ENCODE results near the gene TSEN54.

Gene TSEN54

GRCh38 chr17:75487351-75488070 is 28.8 kb upstream of the TSEN54 start:
- Histone ChIP-seq H3K4me1 (ENCODE audit: control insufficient read depth, insufficient read depth, low read length) (no peaks in the 10 kb centered on the region), H3K9me3 (ENCODE audit: control insufficient read depth, insufficient read depth, low read length) (no peaks in the 10 kb centered on the region), H3K4me3 (ENCODE audit: low read length) (no peak overlapping the region), H3K36me3 (ENCODE audit: control insufficient read depth, insufficient read depth, low read length) (peaks cover 7% of the 10 kb centered on the region), H3K27me3 (ENCODE audit: control insufficient read depth, insufficient read depth, low read length) (no peaks in the 10 kb centered on the region), H3K27ac (ENCODE audit: low read length) (no peak overlapping the region)
- no peak for DNase-seq (ENCODE audit: low read depth, low spot score)
- WGBS (ENCODE audit: insufficient coverage, insufficient read length) = no CpG with 5 or more reads among the region's 12 CpGs

DNA sequence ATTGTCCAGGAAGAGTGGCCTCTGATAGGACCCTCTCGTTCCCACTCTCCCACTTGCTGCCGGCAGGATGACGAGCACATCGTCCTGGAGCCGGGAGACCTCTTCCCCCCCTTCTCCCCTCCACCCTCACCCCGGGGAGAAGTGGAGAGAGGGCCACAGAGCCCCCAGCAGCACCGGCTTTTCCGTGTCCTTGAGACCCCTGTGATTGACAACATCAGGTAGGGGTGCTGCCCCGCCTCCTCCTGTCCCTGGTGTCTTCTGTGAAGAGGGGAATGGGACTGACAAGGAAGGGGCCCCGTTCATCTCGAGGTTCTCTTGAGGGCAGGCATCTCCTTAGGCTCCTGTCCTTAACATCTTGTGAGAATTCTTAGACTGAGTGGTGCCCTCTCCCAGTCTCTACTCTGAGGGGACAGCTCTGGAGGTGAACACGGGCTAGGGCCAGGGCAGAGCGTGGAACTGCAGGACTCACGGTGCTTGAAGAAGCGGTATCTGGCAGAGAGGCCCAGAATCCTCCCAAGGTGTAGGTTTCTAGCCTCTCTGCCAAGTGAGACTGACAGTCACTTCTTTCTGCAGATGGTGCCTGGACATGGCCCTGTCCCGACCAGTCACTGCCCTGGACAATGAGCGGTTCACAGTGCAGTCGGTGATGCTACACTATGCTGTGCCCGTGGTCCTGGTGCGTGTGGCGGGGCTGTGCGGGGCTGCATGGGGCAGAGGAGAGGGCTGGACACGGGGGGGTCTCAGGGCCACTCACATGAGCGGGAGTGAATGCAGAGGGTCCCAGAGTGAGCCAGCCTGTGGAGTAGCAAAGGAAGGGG is 27.4 kb upstream of the TSEN54 start:
- no peak overlapping the region for H3K27ac ChIP-seq (ENCODE audit: low read length)
- H3K9me3 ChIP-seq (ENCODE audit: control insufficient read depth, insufficient read depth, low read length) = no peaks in the 10 kb centered on the region
- WGBS (ENCODE audit: insufficient coverage, insufficient read length) = no CpG with 5 or more reads among the region's 24 CpGs
- H3K27me3 ChIP-seq (ENCODE audit: control insufficient read depth, insufficient read depth, low read length) = no peaks in the 10 kb centered on the region
- no peaks in the 10 kb centered on the region for H3K4me1 ChIP-seq (ENCODE audit: control insufficient read depth, insufficient read depth, low read length)
- H3K4me3 ChIP-seq (ENCODE audit: low read length) = no peak overlapping the region
- H3K36me3 ChIP-seq (ENCODE audit: control insufficient read depth, insufficient read depth, low read length) = peaks cover 8% of the 10 kb centered on the region
- DNase-seq (ENCODE audit: low read depth, low spot score) = no peak

DNA sequence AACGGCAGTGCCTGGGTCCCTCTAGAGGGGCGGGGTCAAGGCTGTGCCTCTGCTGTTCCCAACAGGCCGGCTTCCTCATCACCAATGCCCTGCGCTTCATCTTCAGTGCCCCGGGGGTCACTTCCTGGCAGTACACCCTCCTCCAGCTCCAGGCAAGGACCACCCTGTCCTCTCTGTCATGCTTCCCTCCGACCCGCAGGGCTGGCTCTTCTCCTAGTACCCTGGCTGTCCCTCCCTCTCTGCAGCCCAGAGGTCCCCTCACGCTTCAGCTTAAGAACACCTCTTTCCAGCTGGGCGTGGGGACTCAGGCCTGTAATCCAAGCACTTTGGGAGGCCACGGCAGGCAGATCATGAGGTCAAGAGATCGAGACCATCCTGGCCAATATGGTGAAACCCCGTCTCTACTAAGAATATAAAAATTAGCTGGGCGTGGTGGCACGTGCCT is 26.8 kb upstream of the TSEN54 start:
- H3K4me1 ChIP-seq (ENCODE audit: control insufficient read depth, insufficient read depth, low read length) = no peaks in the 10 kb centered on the region
- no peak overlapping the region for H3K4me3 ChIP-seq (ENCODE audit: low read length)
- no peaks in the 10 kb centered on the region for H3K9me3 ChIP-seq (ENCODE audit: control insufficient read depth, insufficient read depth, low read length)
- no peaks in the 10 kb centered on the region for H3K27me3 ChIP-seq (ENCODE audit: control insufficient read depth, insufficient read depth, low read length)
- no peak overlapping the region for H3K27ac ChIP-seq (ENCODE audit: low read length)
- H3K36me3 ChIP-seq (ENCODE audit: control insufficient read depth, insufficient read depth, low read length) = peaks cover 13% of the 10 kb centered on the region
- no CpG with 5 or more reads among the region's 14 CpGs for WGBS (ENCODE audit: insufficient coverage, insufficient read length)
- no peak for DNase-seq (ENCODE audit: low read depth, low spot score)

DNA sequence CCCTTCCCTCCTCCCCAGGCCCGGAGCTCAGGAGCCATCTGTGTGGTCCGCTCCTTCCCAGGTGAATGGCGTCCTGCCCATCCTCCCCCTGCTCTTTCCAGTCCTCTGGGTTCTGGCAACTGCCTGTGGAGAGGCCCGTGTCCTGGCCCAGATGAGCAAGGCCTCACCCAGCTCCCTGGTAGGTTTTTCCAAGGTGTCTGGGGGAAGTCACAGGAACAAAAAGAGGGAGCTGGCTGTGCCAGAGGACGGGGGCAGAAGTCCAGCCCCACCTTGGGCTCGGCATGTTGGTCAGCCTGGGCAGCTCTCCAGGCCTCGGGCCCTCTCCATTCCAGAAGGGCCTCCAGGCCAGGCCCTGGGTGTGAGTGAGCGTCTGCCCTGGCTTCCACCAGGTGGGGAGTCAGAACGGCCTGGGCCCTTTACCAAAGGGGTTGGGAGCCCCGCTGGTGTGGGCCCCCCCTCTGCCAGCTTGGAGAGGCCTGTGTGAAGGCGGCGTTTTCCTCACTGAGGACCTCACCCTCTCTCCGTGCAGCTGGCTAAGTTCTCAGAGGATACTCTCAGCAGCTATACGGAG is 26.1 kb upstream of the TSEN54 start:
- H3K36me3 ChIP-seq (ENCODE audit: control insufficient read depth, insufficient read depth, low read length) = peaks cover 16% of the 10 kb centered on the region
- no peak for DNase-seq (ENCODE audit: low read depth, low spot score)

GRCh38 chr17:75490953-75491649 is 25.2 kb upstream of the TSEN54 start:
- H3K4me3 ChIP-seq (ENCODE audit: low read length) = no peak overlapping the region
- no peak overlapping the region for H3K27ac ChIP-seq (ENCODE audit: low read length)
- no peak for DNase-seq (ENCODE audit: low read depth, low spot score)
- no peaks in the 10 kb centered on the region for H3K27me3 ChIP-seq (ENCODE audit: control insufficient read depth, insufficient read depth, low read length)
- no CpG with 5 or more reads among the region's 19 CpGs for WGBS (ENCODE audit: insufficient coverage, insufficient read length)
- no peaks in the 10 kb centered on the region for H3K4me1 ChIP-seq (ENCODE audit: control insufficient read depth, insufficient read depth, low read length)
- H3K36me3 ChIP-seq (ENCODE audit: control insufficient read depth, insufficient read depth, low read length) = peaks cover 16% of the 10 kb centered on the region
- no peaks in the 10 kb centered on the region for H3K9me3 ChIP-seq (ENCODE audit: control insufficient read depth, insufficient read depth, low read length)

More for the DNA sequence above, 26.1 kb upstream of the TSEN54 start:
- WGBS (ENCODE audit: insufficient coverage, insufficient read length) = no CpG with 5 or more reads among the region's 14 CpGs
- Histone ChIP-seq H3K9me3 (ENCODE audit: control insufficient read depth, insufficient read depth, low read length) (no peaks in the 10 kb centered on the region), H3K4me3 (ENCODE audit: low read length) (no peak overlapping the region), H3K4me1 (ENCODE audit: control insufficient read depth, insufficient read depth, low read length) (no peaks in the 10 kb centered on the region), H3K27ac (ENCODE audit: low read length) (no peak overlapping the region), H3K27me3 (ENCODE audit: control insufficient read depth, insufficient read depth, low read length) (no peaks in the 10 kb centered on the region)

- H3K4me1 ChIP-seq (ENCODE audit: control insufficient read depth, insufficient read depth, low read length) = no peaks in the 10 kb centered on the region
- no peak for DNase-seq (ENCODE audit: low read depth, low spot score)
- H3K4me3 ChIP-seq (ENCODE audit: low read length) = no peak overlapping the region
- no peak overlapping the region for H3K27ac ChIP-seq (ENCODE audit: low read length)
- H3K36me3 ChIP-seq (ENCODE audit: control insufficient read depth, insufficient read depth, low read length) = peaks cover 16% of the 10 kb centered on the region
- no peaks in the 10 kb centered on the region for H3K9me3 ChIP-seq (ENCODE audit: control insufficient read depth, insufficient read depth, low read length)
- WGBS (ENCODE audit: insufficient coverage, insufficient read length) = no CpG with 5 or more reads among the region's 15 CpGs
- H3K27me3 ChIP-seq (ENCODE audit: control insufficient read depth, insufficient read depth, low read length) = no peaks in the 10 kb centered on the region
Measured at GRCh38 chr17:75491680-75492079, 24.6 kb upstream of the TSEN54 start.

GRCh38 chr17:75492555-75493168 is 23.7 kb upstream of the TSEN54 start:
- Histone ChIP-seq H3K27ac (ENCODE audit: low read length) (no peak overlapping the region), H3K4me1 (ENCODE audit: control insufficient read depth, insufficient read depth, low read length) (no peaks in the 10 kb centered on the region), H3K9me3 (ENCODE audit: control insufficient read depth, insufficient read depth, low read length) (no peaks in the 10 kb centered on the region), H3K36me3 (ENCODE audit: control insufficient read depth, insufficient read depth, low read length) (peaks cover 16% of the 10 kb centered on the region), H3K27me3 (ENCODE audit: control insufficient read depth, insufficient read depth, low read length) (no peaks in the 10 kb centered on the region), H3K4me3 (ENCODE audit: low read length) (no peak overlapping the region)
- no CpG with 5 or more reads among the region's 23 CpGs for WGBS (ENCODE audit: insufficient coverage, insufficient read length)
- DNase-seq (ENCODE audit: low read depth, low spot score) = no peak

- H3K36me3 ChIP-seq (ENCODE audit: control insufficient read depth, insufficient read depth, low read length) = peaks cover 20% of the 10 kb centered on the region
- WGBS (ENCODE audit: insufficient coverage, insufficient read length) = no CpG with 5 or more reads among the region's 23 CpGs
- no peaks in the 10 kb centered on the region for H3K9me3 ChIP-seq (ENCODE audit: control insufficient read depth, insufficient read depth, low read length)
- H3K4me1 ChIP-seq (ENCODE audit: control insufficient read depth, insufficient read depth, low read length) = no peaks in the 10 kb centered on the region
- DNase-seq (ENCODE audit: low read depth, low spot score) = no peak
- no peak overlapping the region for H3K4me3 ChIP-seq (ENCODE audit: low read length)
- no peaks in the 10 kb centered on the region for H3K27me3 ChIP-seq (ENCODE audit: control insufficient read depth, insufficient read depth, low read length)
- no peak overlapping the region for H3K27ac ChIP-seq (ENCODE audit: low read length)
Measured at GRCh38 chr17:75493476-75494129, 22.7 kb upstream of the TSEN54 start.

GRCh38 chr17:75494326-75494877 is 21.9 kb upstream of the TSEN54 start:
- no peak overlapping the region for H3K4me3 ChIP-seq (ENCODE audit: low read length)
- no peak for DNase-seq (ENCODE audit: low read depth, low spot score)
- peaks cover 20% of the 10 kb centered on the region for H3K36me3 ChIP-seq (ENCODE audit: control insufficient read depth, insufficient read depth, low read length)
- no peaks in the 10 kb centered on the region for H3K4me1 ChIP-seq (ENCODE audit: control insufficient read depth, insufficient read depth, low read length)
- no CpG with 5 or more reads among the region's 14 CpGs for WGBS (ENCODE audit: insufficient coverage, insufficient read length)
- H3K27me3 ChIP-seq (ENCODE audit: control insufficient read depth, insufficient read depth, low read length) = no peaks in the 10 kb centered on the region
- H3K9me3 ChIP-seq (ENCODE audit: control insufficient read depth, insufficient read depth, low read length) = no peaks in the 10 kb centered on the region
- no peak overlapping the region for H3K27ac ChIP-seq (ENCODE audit: low read length)
